A549 (cell line): ENCODE data around the gene SOD3.

Source experiments
- CTCF ChIP-seq: fragments of >200 bp; sonication (Bioruptor Twin); formaldehyde crosslinking; IDR thresholded peaks from 3 replicates; pipeline ENCODE4 v1.5.1; 2016
- ELK1 ChIP-seq: fragments of 150-350 bp; IDR thresholded peaks from 2 replicates; pipeline ENCODE4 v1.6.1; 2014; ENCODE audit warnings: low read depth, mild to moderate bottlenecking, low read length
- EP300 ChIP-seq, 2 experiments: fragments of >200 bp; sonication (Bioruptor Twin); formaldehyde crosslinking; IDR thresholded peaks; 2 replicates in 1 of 2; 3 replicates in 1 of 2; pipeline ENCODE4 v1.6.1; 2016 to 2017
- JUN ChIP-seq, 2 experiments: fragments of >200 bp; sonication (Bioruptor Twin); formaldehyde crosslinking; IDR thresholded peaks; 2 replicates in 1 of 2; 3 replicates in 1 of 2; pipeline ENCODE4 v1.6.1; 2016 to 2017
- MAZ ChIP-seq: fragments of 150-350 bp; IDR thresholded peaks from 2 replicates; pipeline ENCODE4 v1.6.1; 2014; ENCODE audit warnings: antibody characterized with exemption, low read depth, low read length, borderline replicate concordance
- PBX3 ChIP-seq: IDR thresholded peaks from 2 replicates; pipeline ENCODE4 v1.6.1; 2012
- POLR2A ChIP-seq: IDR thresholded peaks from 2 replicates; pipeline ENCODE4 v1.6.1; 2012; ENCODE audit warnings: mild to moderate bottlenecking, low read length
- RCOR1 ChIP-seq: fragments of 150-350 bp; IDR thresholded peaks from 2 replicates; pipeline ENCODE4 v1.6.1; 2014; ENCODE audit warnings: antibody characterized with exemption, low read length, low read depth
- REST ChIP-seq: fragments of 200-600 bp; sonication (generic); IDR thresholded peaks from 2 replicates; pipeline ENCODE4 v1.6.1; 2016; ENCODE audit warnings: antibody characterized with exemption, mild to moderate bottlenecking, moderate library complexity
- RFX5 ChIP-seq: fragments of 450-650 bp; IDR thresholded peaks from 2 replicates; pipeline ENCODE4 v1.7.1; 2014; ENCODE audit warnings: antibody characterized with exemption, mild to moderate bottlenecking, moderate library complexity
- SMC3 ChIP-seq: fragments of >200 bp; sonication (Bioruptor Twin); formaldehyde crosslinking; IDR thresholded peaks from 3 replicates; pipeline ENCODE4 v1.6.1; 2018; ENCODE audit warnings: inconsistent platforms
- SREBF2 ChIP-seq: fragments of 450-650 bp; IDR thresholded peaks from 2 replicates; pipeline ENCODE4 v1.6.1; 2014; ENCODE audit warnings: mild to moderate bottlenecking, moderate library complexity
- USF2 ChIP-seq: fragments of 450-650 bp; IDR thresholded peaks from 2 replicates; pipeline ENCODE4 v1.6.1; 2014; ENCODE audit warnings: antibody characterized with exemption

- no peak for TF ChIP-seq CTCF
- no peak for TF ChIP-seq SMC3
- TF ChIP-seq PBX3, result no peak
- no peak for TF ChIP-seq POLR2A
- no peak for TF ChIP-seq SREBF2
- no peak for TF ChIP-seq REST
- TF ChIP-seq EP300 (IDR thresholded peaks at IDR 0.05), result no peak
- no peak for TF ChIP-seq JUN (IDR thresholded peaks at IDR 0.05)
- no peak for TF ChIP-seq RCOR1
- TF ChIP-seq USF2, result no peak
- TF ChIP-seq RFX5, result no peak
- TF ChIP-seq MAZ, result no peak
- TF ChIP-seq ELK1, result no peak
These were observed 893 bp upstream of the SOD3 start for GRCh38 chr4:24794480-24794879.
